H9 (cell line): ENCODE results near the gene PSMB3. TPM values are rescaled to one million over a fixed set of nuclear protein-coding genes. Genes with fewer than 3 reads are reported as not detected.
A peak's percentile ranks its signal among the peaks of the same experiment; 100 is the strongest.

Experiments
- DNase-seq: peaks from one replicate; pipeline ENCODE4 v3.0.0-alpha.2; 2017
- H2AFZ ChIP-seq: one replicate; pipeline ENCODE4 v1.6.1; 2013; ENCODE audit warnings: mild to moderate bottlenecking, low read length, control low read depth, moderate library complexity
- H2AK5ac ChIP-seq: 2 replicates; pipeline ENCODE4 v1.6.1; 2013; ENCODE audit warnings: low read length, control low read depth, mixed read lengths; ENCODE audit not compliant: insufficient read length
- H2BK120ac ChIP-seq: one replicate; pipeline ENCODE4 v1.6.1; 2013; ENCODE audit warnings: low read depth, mild to moderate bottlenecking, low read length, control low read depth, inconsistent platforms; ENCODE audit not compliant: poor library complexity, severe bottlenecking
- H2BK12ac ChIP-seq: 2 replicates; pipeline ENCODE4 v1.6.1; 2013; ENCODE audit warnings: low read length, control low read depth, mixed read lengths, low read depth; ENCODE audit not compliant: insufficient read length
- H2BK15ac ChIP-seq: 2 replicates; pipeline ENCODE4 v1.6.1; 2013; ENCODE audit warnings: low read depth, low read length, control low read depth
- H2BK20ac ChIP-seq: one replicate; pipeline ENCODE4 v1.6.1; 2013; ENCODE audit warnings: low read depth, mild to moderate bottlenecking, low read length, control low read depth, inconsistent platforms; ENCODE audit not compliant: poor library complexity, severe bottlenecking
- H2BK5ac ChIP-seq: 2 replicates; pipeline ENCODE4 v1.6.1; 2013; ENCODE audit warnings: low read length, control low read depth, mixed read lengths; ENCODE audit not compliant: insufficient read length
- H3K14ac ChIP-seq: 2 replicates; pipeline ENCODE4 v1.6.1; 2013; ENCODE audit warnings: low read length, control low read depth; ENCODE audit not compliant: insufficient read depth
- H3K18ac ChIP-seq: 2 replicates; pipeline ENCODE4 v1.6.1; 2013; ENCODE audit warnings: low read depth, mild to moderate bottlenecking, mixed read lengths, low read length, control low read depth; ENCODE audit not compliant: insufficient read length
- H3K23ac ChIP-seq: 2 replicates; pipeline ENCODE4 v1.6.1; 2013; ENCODE audit warnings: low read length, control low read depth, mixed read lengths, low read depth; ENCODE audit not compliant: insufficient read length
- H3K23me2 ChIP-seq: 2 replicates; pipeline ENCODE4 v1.6.1; 2013; ENCODE audit warnings: low read depth, mild to moderate bottlenecking, mixed read lengths, low read length, control low read depth; ENCODE audit not compliant: insufficient read length, poor library complexity, severe bottlenecking
- H3K27ac ChIP-seq: 2 replicates; pipeline ENCODE4 v1.5.1; 2013; ENCODE audit warnings: low read length, control low read depth, mixed read lengths, low read depth; ENCODE audit not compliant: insufficient read length
- H3K27me3 ChIP-seq: 2 replicates; pipeline ENCODE4 v1.6.1; 2013; ENCODE audit warnings: low read length, control low read depth, inconsistent platforms; ENCODE audit not compliant: insufficient read depth
- H3K4ac ChIP-seq: 2 replicates; pipeline ENCODE4 v1.6.1; 2013; ENCODE audit warnings: low read depth, mild to moderate bottlenecking, control low read depth, inconsistent platforms, low read length, moderate library complexity
- H3K4me1 ChIP-seq: 2 replicates; pipeline ENCODE4 v1.6.1; 2013; ENCODE audit warnings: low read length, control low read depth, inconsistent platforms; ENCODE audit not compliant: insufficient read depth
- H3K4me2 ChIP-seq: 2 replicates; pipeline ENCODE4 v1.6.1; 2013; ENCODE audit warnings: low read length, control low read depth, mixed read lengths; ENCODE audit not compliant: insufficient read length, insufficient read depth
- H3K56ac ChIP-seq: 2 replicates; pipeline ENCODE4 v1.6.1; 2013; ENCODE audit warnings: low read depth, mild to moderate bottlenecking, mixed read lengths, low read length, control low read depth; ENCODE audit not compliant: insufficient read length
- H3K79me1 ChIP-seq: 2 replicates; pipeline ENCODE4 v1.6.1; 2013; ENCODE audit warnings: low read depth, mild to moderate bottlenecking, moderate library complexity, low read length, control low read depth, inconsistent platforms; ENCODE audit not compliant: insufficient read depth, poor library complexity, severe bottlenecking
- H3K79me2 ChIP-seq: 2 replicates; pipeline ENCODE4 v1.6.1; 2013; ENCODE audit warnings: low read length, control low read depth, inconsistent platforms; ENCODE audit not compliant: insufficient read depth
- H3K9ac ChIP-seq: 2 replicates; pipeline ENCODE4 v1.6.1; 2013; ENCODE audit warnings: low read length, control low read depth, mixed read lengths; ENCODE audit not compliant: insufficient read length; ENCODE audit errors: extremely low read depth
- H3K9me3 ChIP-seq: one replicate; pipeline ENCODE4 v1.6.1; 2013; ENCODE audit warnings: low read depth, low read length, inconsistent platforms; ENCODE audit not compliant: control insufficient read depth
- H3T11ph ChIP-seq: one replicate; pipeline ENCODE4 v1.6.1; 2013; ENCODE audit warnings: mild to moderate bottlenecking, low read length, control low read depth, inconsistent platforms
- H4K20me1 ChIP-seq: one replicate; pipeline ENCODE4 v1.6.1; 2013; ENCODE audit not compliant: control insufficient read depth, insufficient read length, insufficient read depth
- H4K5ac ChIP-seq: 2 replicates; pipeline ENCODE4 v1.6.1; 2013; ENCODE audit warnings: low read depth, mild to moderate bottlenecking, mixed read lengths, low read length, control low read depth; ENCODE audit not compliant: insufficient read length
- H4K8ac ChIP-seq: replicated peaks from 2 replicates; pipeline ENCODE4 v1.6.1; 2013; ENCODE audit warnings: low read length, control low read depth, mixed read lengths, low read depth; ENCODE audit not compliant: insufficient read length
- H4K91ac ChIP-seq: 2 replicates; pipeline ENCODE4 v1.6.1; 2013; ENCODE audit warnings: low read depth, mild to moderate bottlenecking, moderate library complexity, mixed read lengths, low read length, control low read depth; ENCODE audit not compliant: insufficient read length
- H3K27ac Mint-ChIP-seq, 3 experiments: 2 replicates in 2 of 3; 3 replicates in 1 of 3; pipeline ENCODE4 v1.8.0; 2020 to 2021; ENCODE audit warnings: mixed read lengths in 3 of 3, mild to moderate bottlenecking in 1 of 3, moderate library complexity in 1 of 3
- H3K27me3 Mint-ChIP-seq: 2 replicates; pipeline ENCODE4 v1.8.0; 2021; ENCODE audit warnings: low read depth, mild to moderate bottlenecking, moderate library complexity, mixed read lengths
- H3K36me3 Mint-ChIP-seq, 3 experiments: 2 replicates in 2 of 3; 3 replicates in 1 of 3; pipeline ENCODE4 v1.8.0; 2020 to 2021; ENCODE audit warnings: low read depth in 3 of 3, mixed read lengths in 3 of 3; ENCODE audit not compliant: insufficient read depth in 1 of 3
- H3K4me1 Mint-ChIP-seq, 2 experiments: 2 replicates each; pipeline ENCODE4 v1.8.0; 2020; ENCODE audit warnings: mixed read lengths in 2 of 2
- H3K4me3 Mint-ChIP-seq, 2 experiments: 2 replicates in 1 of 2; 3 replicates in 1 of 2; pipeline ENCODE4 v1.8.0; 2020 to 2021; ENCODE audit warnings: mild to moderate bottlenecking in 2 of 2, mixed read lengths in 2 of 2, moderate library complexity in 1 of 2
- H3K9me3 Mint-ChIP-seq, 2 experiments: 2 replicates in 1 of 2; 3 replicates in 1 of 2; pipeline ENCODE4 v1.8.0; 2020; ENCODE audit warnings: mild to moderate bottlenecking in 2 of 2, mixed read lengths in 2 of 2, moderate library complexity in 1 of 2
- CTCF ChIP-seq: fragments of 200-600 bp; sonication (generic); conservative IDR thresholded peaks from 3 replicates; pipeline ENCODE4 v1.8.0; 2021; ENCODE audit warnings: antibody characterized with exemption, mild to moderate bottlenecking
- WGBS: extraction: QIAGEN DNeasy Blood & Tissue Kit; methylation state at CpG from one replicate; pipeline ENCODE4 v1.1.7; 2013; ENCODE audit warnings: missing lambda C conversion rate, low lambda C conversion rate, mixed read lengths; ENCODE audit not compliant: insufficient read length; ENCODE audit errors: extremely low coverage; 5-methylcytosine and 5-hydroxymethylcytosine counted together
- total RNA-seq: library from RNA; stranded (reverse); gene quantifications from 2 replicates; pipeline ENCODE4 v1.2.1, GENCODE V29; 2021

PSMB3 gene
- total RNA-seq, 1 experiment from 2014 or later = 242 TPM

- Histone ChIP-seq H2AK5ac (no peak overlapping the region), H4K20me1 (no peaks in the 10 kb centered on the region), H3K56ac (no peak overlapping the region), H4K8ac (no peak overlapping the region), H3K23me2 (no peaks in the 10 kb centered on the region), H2BK12ac (no peak overlapping the region), H3K27me3 (no peaks in the 10 kb centered on the region; the same call in 1 of the 2 replicates), H3K23ac (no peak overlapping the region), H4K91ac (no peak overlapping the region), H3K14ac (no peak overlapping the region; the same call in 1 of the 2 replicates), H3K27ac (no peak overlapping the region), H3K79me2 (no peaks in the 10 kb centered on the region), H2BK15ac (no peak overlapping the region), H3K4me1 (peaks cover 3% of the 10 kb centered on the region; the same call in 1 of the 2 replicates), H3K4ac (no peak overlapping the region), H4K5ac (no peak overlapping the region), H3K9ac (no peak overlapping the region), H2BK120ac (no peak overlapping the region), H2AFZ (no peak overlapping the region), H3K79me1 (no peaks in the 10 kb centered on the region), H3K18ac (no peak overlapping the region), H3K4me2 (no peak overlapping the region), H2BK20ac (no peak overlapping the region), H3K9me3 (no peaks in the 10 kb centered on the region), H3T11ph (no peak overlapping the region), H2BK5ac (no peak overlapping the region)
- Mint-ChIP-seq H3K4me1 (peaks cover 28 to 70% of the 10 kb centered on the region in 2 experiments), H3K9me3 (no peaks in the 10 kb centered on the region), H3K27me3 (peaks cover 53% of the 10 kb centered on the region), H3K36me3 (peaks cover 6 to 15% (median 10%) of the 10 kb centered on the region in 3 experiments; a peak in 6 of 7 replicates), H3K27ac (no peak overlapping the region), H3K4me3 (peak overlapping the region in 1 of 2 experiments; percentile 16; a peak in 1 of 5 replicates)
- peak; percentile 52 for DNase-seq
- no peak for TF ChIP-seq CTCF
- WGBS = no CpG with 5 or more reads among the region's 11 CpGs
Observed at GRCh38 chr17:38713456-38714075, 39.0 kb upstream of the PSMB3 start.
